KBM-7 (cell line): Measurements from ENCODE around the gene CALY.
"Not testable (repeated sequence)": the region's sequence is repeated elsewhere in the genome, so short reads cannot be mapped to it uniquely, and the experiment has no call there.

Source experiments
- DNase-seq: peaks from one replicate; pipeline ENCODE4 v3.0.0-alpha.2; 2015
- in situ Hi-C: fragments of 300-500 bp; cut with MboI; formaldehyde crosslinking; loops from 2 replicates; pipeline ENCODE4 v1.14.3; 2020; ENCODE audit warnings: low sequenced_read_pairs, low pct_unique_long_range_greater_than_20kb, mixed read lengths

Gene CALY

GRCh38 chr10:133368153-133368552 lies 31.5 kb upstream of the CALY start:
- no peak for DNase-seq
- in situ Hi-C loops: no loop called here

DNA sequence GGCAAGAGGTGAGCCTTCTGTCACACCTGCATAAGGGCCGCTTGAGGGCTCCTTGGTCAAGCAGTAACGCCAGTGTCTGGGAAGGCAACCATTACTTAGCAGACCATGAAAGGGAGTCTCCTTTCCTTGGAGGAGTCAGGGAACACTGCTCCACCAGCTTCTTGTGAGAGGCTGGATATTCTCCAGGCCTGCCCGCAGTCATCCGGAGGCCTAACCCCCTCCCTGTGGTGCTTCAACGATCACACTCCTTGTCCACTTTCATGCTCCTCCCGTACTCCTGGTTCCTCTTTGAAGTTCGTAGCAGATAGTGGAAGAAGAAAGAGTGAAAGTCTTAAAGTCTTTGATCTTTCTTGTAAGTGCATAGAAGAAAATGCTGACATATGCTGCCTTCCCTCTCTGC lies 30.8 kb upstream of the CALY start:
- in situ Hi-C loops, DNase-seq: not testable (repeated sequence)

DNA sequence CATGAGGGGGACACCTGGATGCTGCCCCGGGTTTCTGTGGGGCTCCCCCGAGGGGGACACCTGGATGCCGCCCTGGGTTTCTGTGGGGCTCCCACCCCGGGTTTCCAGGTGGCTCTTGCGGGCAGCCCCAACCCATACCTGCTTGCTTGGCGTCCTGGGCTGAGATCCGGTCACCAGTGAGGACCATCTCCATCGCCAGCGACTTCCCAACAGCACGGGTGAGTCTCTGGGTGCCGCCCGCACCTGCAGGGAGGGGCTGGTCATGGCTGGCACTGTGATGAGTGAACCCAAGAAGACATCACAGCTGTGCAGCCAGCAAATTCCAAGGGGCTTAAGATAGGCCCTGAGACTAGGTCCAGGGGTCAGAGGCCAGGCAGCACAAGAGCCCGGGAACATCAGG lies 30.1 kb upstream of the CALY start:
- in situ Hi-C loops: no loop called here
- no peak for DNase-seq

GRCh38 chr10:133366130-133366478 lies 29.4 kb upstream of the CALY start:
- no peak for DNase-seq
- in situ Hi-C loops: no loop called here

- DNase-seq: no peak
- in situ Hi-C loops: no loop called here
These were observed 28.9 kb upstream of the CALY start for GRCh38 chr10:133365461-133366129.

- in situ Hi-C loops: no loop called here
- DNase-seq: no peak
These were observed 28.1 kb upstream of the CALY start for GRCh38 chr10:133364645-133365431.

GRCh38 chr10:133362846-133363245 lies 26.1 kb upstream of the CALY start:
- in situ Hi-C loops: no loop called here
- no peak for DNase-seq

DNA sequence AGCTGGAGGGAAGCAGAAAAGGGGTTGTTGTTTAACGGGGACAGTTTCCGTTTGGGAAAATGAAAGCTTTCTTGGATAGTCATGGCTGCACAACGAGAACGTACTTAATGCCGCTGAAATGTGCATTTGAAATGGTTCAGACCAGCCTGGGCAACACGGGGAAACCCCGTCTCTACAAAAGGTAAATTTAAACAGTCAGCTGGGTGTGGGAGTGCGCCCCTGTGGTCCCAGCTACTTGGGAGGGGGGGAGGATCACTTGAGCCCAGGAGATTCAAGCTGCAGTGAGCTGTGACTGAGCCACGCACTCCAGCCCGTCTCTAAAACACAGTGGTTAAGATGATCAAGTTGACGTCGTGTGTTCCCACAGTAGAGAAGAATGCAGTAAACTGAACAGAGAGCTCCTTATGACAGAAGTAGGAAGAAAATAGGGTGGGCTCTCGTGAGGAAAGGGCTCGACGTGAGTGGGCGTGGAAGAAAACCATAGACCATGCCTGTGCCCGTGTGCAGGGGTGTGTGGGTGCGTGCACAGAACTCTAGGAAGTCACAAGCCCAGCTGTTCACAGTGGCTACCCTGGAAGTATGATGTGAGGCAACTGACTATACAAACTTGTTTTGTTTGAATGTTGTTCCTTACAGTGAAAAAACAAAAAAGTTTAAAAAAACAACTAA lies 25.2 kb upstream of the CALY start:
- in situ Hi-C loops: no loop called here
- no peak for DNase-seq

DNA sequence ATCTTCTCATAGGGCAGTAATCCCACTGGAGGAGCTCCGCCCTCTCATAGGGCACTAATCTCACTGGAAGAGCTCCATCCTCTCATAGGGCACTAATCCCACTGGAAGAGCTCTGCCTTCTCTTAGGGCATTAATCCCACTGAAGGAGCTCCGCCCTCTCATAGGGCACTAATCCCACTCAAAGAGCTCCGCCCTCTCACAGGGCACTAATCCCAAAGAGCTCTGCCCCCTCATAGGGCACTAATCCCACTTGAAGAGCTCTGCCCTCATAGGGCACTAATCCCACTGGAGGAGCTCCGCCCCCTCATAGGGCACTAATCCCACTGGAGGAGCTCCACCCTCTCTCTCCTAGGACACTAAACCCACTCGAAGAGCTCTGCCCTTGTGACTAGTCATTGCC lies 24.5 kb upstream of the CALY start:
- in situ Hi-C loops: no loop called here

GRCh38 chr10:133359972-133360610 lies 23.4 kb upstream of the CALY start:
- no peak for DNase-seq
- in situ Hi-C loops: no loop called here

More for the DNA sequence above, 24.5 kb upstream of the CALY start:
- DNase-seq: no peak

DNA sequence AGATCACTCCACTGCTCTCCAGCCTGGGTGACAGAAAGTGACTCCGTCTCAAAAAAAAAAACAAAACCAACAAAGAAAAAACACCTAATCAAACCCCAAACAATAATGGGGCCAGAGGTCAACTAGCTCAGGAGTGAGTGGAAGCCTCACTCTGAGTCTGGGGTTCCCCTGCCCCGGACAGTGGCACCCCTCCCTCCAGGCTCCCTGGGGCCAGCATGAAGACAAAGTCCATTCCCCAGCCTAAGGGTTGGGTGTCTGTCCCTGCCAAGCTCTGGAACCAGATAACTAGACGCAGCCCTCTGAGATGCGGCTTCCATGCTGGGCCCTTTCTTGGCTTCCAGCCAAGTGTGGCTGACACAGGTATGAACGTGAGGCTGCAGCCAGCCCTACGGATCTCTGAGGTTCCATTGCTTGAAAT lies 22.9 kb upstream of the CALY start:
- in situ Hi-C loops: no loop called here

GRCh38 chr10:133358925-133359310 lies 22.2 kb upstream of the CALY start:
- no peak for DNase-seq
- in situ Hi-C loops: no loop called here

More for the DNA sequence above, 22.9 kb upstream of the CALY start:
- DNase-seq: no peak

GRCh38 chr10:133358162-133358924 lies 21.6 kb upstream of the CALY start:
- in situ Hi-C loops: no loop called here
- DNase-seq: no peak

GRCh38 chr10:133357285-133358161 lies 20.8 kb upstream of the CALY start, which contains the start of gene FUOM:
Gene FUOM (minus strand): TSS chr10:133358019. CDS start chr10:133358007, 12 bp downstream.
- in situ Hi-C loops: no loop called here
- peak; percentile 90 for DNase-seq

GRCh38 chr10:133356549-133357284 lies 20.0 kb upstream of the CALY start:
- in situ Hi-C loops: no loop called here
- DNase-seq: no peak

GRCh38 chr10:133355991-133356390 lies 19.3 kb upstream of the CALY start:
- DNase-seq: no peak
- in situ Hi-C loops: no loop called here

DNA sequence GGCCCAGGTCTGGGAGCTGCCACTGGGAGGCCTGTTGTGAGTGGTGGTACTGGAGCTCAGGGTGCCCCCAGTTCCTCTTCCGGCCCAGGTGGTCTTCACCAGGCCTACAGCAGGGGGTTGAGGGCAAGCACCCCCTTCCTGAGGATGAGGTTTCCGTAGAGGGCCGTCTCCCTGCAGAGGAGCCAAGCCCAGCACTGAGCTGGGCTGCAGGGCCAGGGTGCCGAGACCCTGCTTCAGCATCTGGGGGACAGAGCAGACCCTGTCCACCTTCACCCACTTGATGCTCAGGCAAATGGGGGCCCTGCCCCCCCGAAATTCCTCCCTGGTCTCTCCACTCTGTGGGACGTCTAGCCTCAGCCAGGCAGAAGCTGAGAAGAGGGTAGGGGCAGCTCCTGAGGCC lies 18.6 kb upstream of the CALY start:
- in situ Hi-C loops: no loop called here
- DNase-seq: no peak
